ENCODE results near the gene MT1B. TPM values are rescaled to one million over a fixed set of nuclear protein-coding genes. Genes with fewer than 3 reads are reported as not detected.
"Not testable (repeated sequence)": the region's sequence is repeated elsewhere in the genome, so short reads cannot be mapped to it uniquely, and the experiment has no call there.

Gene MT1B
- polyA plus RNA-seq, 4 donors, result 1.3 TPM; not detected in 3

GRCh38 chr16:56618138-56618537, 33.5 kb upstream of the MT1B start:
- no peak for DNase-seq (ENCODE audit: low read depth in 4 of 4, low spot score in 2 of 4)

GRCh38 chr16:56620339-56620897, 31.3 kb upstream of the MT1B start:
- no peak for DNase-seq (ENCODE audit: low read depth in 4 of 4, low spot score in 2 of 4)

GRCh38 chr16:56621665-56622445, 29.8 kb upstream of the MT1B start:
- not testable (repeated sequence) for DNase-seq (ENCODE audit: low read depth in 4 of 4, low spot score in 2 of 4)

GRCh38 chr16:56623184-56623583, 28.5 kb upstream of the MT1B start:
- not testable (repeated sequence) for DNase-seq (ENCODE audit: low read depth in 4 of 4, low spot score in 2 of 4)

- no peak for DNase-seq (ENCODE audit: low read depth in 4 of 4, low spot score in 2 of 4)
Observed at GRCh38 chr16:56623637-56624036, 28.0 kb upstream of the MT1B start.

GRCh38 chr16:56625140-56625942, 26.3 kb upstream of the MT1B start, which contains the start of gene MT1E:
TSS of gene MT1E (plus strand) at chr16:56625781. CDS start at chr16:56625852, 71 bp downstream.
- no peak for DNase-seq (ENCODE audit: low read depth in 4 of 4, low spot score in 2 of 4)

GRCh38 chr16:56625943-56626654, 25.6 kb upstream of the MT1B start:
- DNase-seq (ENCODE audit: low read depth in 4 of 4, low spot score in 2 of 4), result no peak

GRCh38 chr16:56626685-56627084, 25.0 kb upstream of the MT1B start:
- no peak for DNase-seq (ENCODE audit: low read depth in 4 of 4, low spot score in 2 of 4)

- DNase-seq (ENCODE audit: low read depth in 4 of 4, low spot score in 2 of 4), result no peak
Observed at GRCh38 chr16:56628486-56629350, 23.0 kb upstream of the MT1B start.

GRCh38 chr16:56629531-56629930, 22.2 kb upstream of the MT1B start:
- DNase-seq (ENCODE audit: low read depth in 4 of 4, low spot score in 2 of 4), result no peak

GRCh38 chr16:56630134-56630533, 21.6 kb upstream of the MT1B start:
- no peak for DNase-seq (ENCODE audit: low read depth in 4 of 4, low spot score in 2 of 4)

- DNase-seq (ENCODE audit: low read depth in 4 of 4, low spot score in 2 of 4), result no peak
Observed at GRCh38 chr16:56631197-56631596, 20.5 kb upstream of the MT1B start.

GRCh38 chr16:56631832-56632155, 19.9 kb upstream of the MT1B start:
- DNase-seq (ENCODE audit: low read depth in 4 of 4, low spot score in 2 of 4), result no peak

- no peak for DNase-seq (ENCODE audit: low read depth in 4 of 4, low spot score in 2 of 4)
Observed at GRCh38 chr16:56632156-56632847, 19.4 kb upstream of the MT1B start, which contains the start of gene MT1M. TSS of gene MT1M (plus strand) at chr16:56632659. CDS start at chr16:56632732, 73 bp downstream.

GRCh38 chr16:56632848-56633365, 18.8 kb upstream of the MT1B start:
- no peak for DNase-seq (ENCODE audit: low read depth in 4 of 4, low spot score in 2 of 4)

- no peak for DNase-seq (ENCODE audit: low read depth in 4 of 4, low spot score in 2 of 4)
Observed at GRCh38 chr16:56633535-56633934, 18.2 kb upstream of the MT1B start.

- no peak for DNase-seq (ENCODE audit: low read depth in 4 of 4, low spot score in 2 of 4)
Observed at GRCh38 chr16:56634715-56635440, 16.8 kb upstream of the MT1B start.

- no peak for DNase-seq (ENCODE audit: low read depth in 4 of 4, low spot score in 2 of 4)
Observed at GRCh38 chr16:56635441-56635967, 16.2 kb upstream of the MT1B start.

Data from left renal cortex interstitium (tissue), 4 donors.